Mesodermal cell (in vitro differentiated cells): ENCODE data around the gene EPHA8.

ENCODE experiments used
- H3K27ac ChIP-seq: 2 replicates; pipeline ENCODE4 v1.7.0; 2013; ENCODE audit warnings: mild to moderate bottlenecking, low read depth, low read length, moderate library complexity; ENCODE audit not compliant: severe bottlenecking
- H3K36me3 ChIP-seq: 2 replicates; pipeline ENCODE4 v1.7.1; 2013; ENCODE audit warnings: mild to moderate bottlenecking, low read length, moderate library complexity; ENCODE audit not compliant: control insufficient read depth, insufficient read depth
- H3K4me1 ChIP-seq: one replicate; pipeline ENCODE4 v1.7.1; 2013; ENCODE audit warnings: mild to moderate bottlenecking, low read length; ENCODE audit not compliant: insufficient read depth, control insufficient read depth, poor library complexity, severe bottlenecking
- H3K4me3 ChIP-seq: 2 replicates; pipeline ENCODE4 v1.7.0; 2013; ENCODE audit warnings: low read length, control low read depth, mild to moderate bottlenecking; ENCODE audit not compliant: insufficient read depth, poor library complexity, severe bottlenecking; ENCODE audit errors: extremely low read depth
- H3K9me3 ChIP-seq: 2 replicates; pipeline ENCODE4 v1.7.1; 2013; ENCODE audit warnings: mild to moderate bottlenecking, low read length, moderate library complexity; ENCODE audit not compliant: control insufficient read depth
- WGBS, 2 experiments: methylation state at CpG; one replicate each; pipeline ENCODE4 v1.1.5; 2013; ENCODE audit warnings: missing lambda C conversion rate in 2 of 2; ENCODE audit not compliant: insufficient coverage in 2 of 2; 5-methylcytosine and 5-hydroxymethylcytosine counted together

Gene EPHA8

GRCh38 chr1:22592919-22593790, 29.9 kb downstream of the EPHA8 start:
- WGBS, 2 experiments = 83 to 90% methylated on average over 30 to 38 of the region's 38 CpGs
- H3K4me3 ChIP-seq = no peak overlapping the region

GRCh38 chr1:22594396-22594795, 31.1 kb downstream of the EPHA8 start:
- H3K27ac ChIP-seq = no peak overlapping the region
- no peak overlapping the region for H3K4me3 ChIP-seq
- no peaks in the 10 kb centered on the region for H3K4me1 ChIP-seq
- WGBS, 2 experiments = 84 to 85% methylated on average over 9 to 10 of the region's 10 CpGs
- no peaks in the 10 kb centered on the region for H3K36me3 ChIP-seq
- no peaks in the 10 kb centered on the region for H3K9me3 ChIP-seq

More at GRCh38 chr1:22592919-22593790, 29.9 kb downstream of the EPHA8 start:
- no peaks in the 10 kb centered on the region for H3K9me3 ChIP-seq
- H3K27ac ChIP-seq = no peak overlapping the region
- no peaks in the 10 kb centered on the region for H3K36me3 ChIP-seq
- H3K4me1 ChIP-seq = no peaks in the 10 kb centered on the region

- Histone ChIP-seq H3K27ac (no peak overlapping the region), H3K9me3 (no peaks in the 10 kb centered on the region), H3K36me3 (no peaks in the 10 kb centered on the region), H3K4me3 (no peak overlapping the region), H3K4me1 (no peaks in the 10 kb centered on the region)
- WGBS, 2 experiments = 82% methylated on average over 3 of the region's 7 CpGs
Observed at GRCh38 chr1:22595108-22595507, 31.8 kb downstream of the EPHA8 start.

- Histone ChIP-seq H3K9me3 (no peaks in the 10 kb centered on the region), H3K4me1 (no peaks in the 10 kb centered on the region), H3K27ac (no peak overlapping the region), H3K4me3 (no peak overlapping the region), H3K36me3 (no peaks in the 10 kb centered on the region)
- WGBS, 2 experiments = 87 to 89% methylated on average over 13 to 25 of the region's 30 CpGs
Observed at GRCh38 chr1:22597301-22597965, 34.1 kb downstream of the EPHA8 start.

DNA sequence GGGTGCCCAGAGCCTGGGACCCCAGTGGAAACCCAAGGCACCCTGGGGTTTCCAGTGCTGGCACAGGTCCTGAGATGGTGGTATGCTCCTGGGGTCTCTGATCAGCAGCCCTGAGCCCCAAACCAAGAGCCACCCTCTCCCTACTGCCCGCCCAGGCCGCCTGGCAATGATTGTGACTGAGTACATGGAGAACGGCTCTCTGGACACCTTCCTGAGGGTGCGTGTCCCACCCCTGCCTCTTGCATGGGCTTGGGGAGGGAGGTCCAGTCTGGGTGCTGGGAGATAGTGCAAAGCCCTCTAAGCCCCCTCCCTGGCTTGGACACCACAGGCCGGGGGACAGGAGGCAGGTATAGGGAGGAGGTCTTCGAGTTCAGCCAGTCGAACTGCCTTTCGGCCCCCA, 34.7 kb downstream of the EPHA8 start:
- no peaks in the 10 kb centered on the region for H3K36me3 ChIP-seq
- no peaks in the 10 kb centered on the region for H3K9me3 ChIP-seq
- no peak overlapping the region for H3K27ac ChIP-seq
- no peaks in the 10 kb centered on the region for H3K4me1 ChIP-seq
- no peak overlapping the region for H3K4me3 ChIP-seq
- WGBS, 2 experiments = 91 to 95% methylated on average over 4 of the region's 8 CpGs

DNA sequence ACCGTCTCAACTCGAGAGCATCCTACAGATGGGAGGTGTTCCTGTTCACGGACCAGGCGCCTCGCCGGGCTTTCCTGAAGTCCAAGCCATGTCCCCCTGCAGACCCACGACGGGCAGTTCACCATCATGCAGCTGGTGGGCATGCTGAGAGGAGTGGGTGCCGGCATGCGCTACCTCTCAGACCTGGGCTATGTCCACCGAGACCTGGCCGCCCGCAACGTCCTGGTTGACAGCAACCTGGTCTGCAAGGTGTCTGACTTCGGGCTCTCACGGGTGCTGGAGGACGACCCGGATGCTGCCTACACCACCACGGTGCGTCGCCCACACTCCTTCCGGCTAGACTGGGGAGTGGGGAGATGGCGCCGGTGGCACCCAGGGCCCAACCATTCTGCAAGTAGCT, 35.4 kb downstream of the EPHA8 start:
- Histone ChIP-seq H3K4me3 (no peak overlapping the region), H3K36me3 (no peaks in the 10 kb centered on the region), H3K27ac (no peak overlapping the region), H3K4me1 (no peaks in the 10 kb centered on the region), H3K9me3 (no peaks in the 10 kb centered on the region)
- WGBS, 2 experiments = 90 to 93% methylated on average over 22 to 24 of the region's 24 CpGs

DNA sequence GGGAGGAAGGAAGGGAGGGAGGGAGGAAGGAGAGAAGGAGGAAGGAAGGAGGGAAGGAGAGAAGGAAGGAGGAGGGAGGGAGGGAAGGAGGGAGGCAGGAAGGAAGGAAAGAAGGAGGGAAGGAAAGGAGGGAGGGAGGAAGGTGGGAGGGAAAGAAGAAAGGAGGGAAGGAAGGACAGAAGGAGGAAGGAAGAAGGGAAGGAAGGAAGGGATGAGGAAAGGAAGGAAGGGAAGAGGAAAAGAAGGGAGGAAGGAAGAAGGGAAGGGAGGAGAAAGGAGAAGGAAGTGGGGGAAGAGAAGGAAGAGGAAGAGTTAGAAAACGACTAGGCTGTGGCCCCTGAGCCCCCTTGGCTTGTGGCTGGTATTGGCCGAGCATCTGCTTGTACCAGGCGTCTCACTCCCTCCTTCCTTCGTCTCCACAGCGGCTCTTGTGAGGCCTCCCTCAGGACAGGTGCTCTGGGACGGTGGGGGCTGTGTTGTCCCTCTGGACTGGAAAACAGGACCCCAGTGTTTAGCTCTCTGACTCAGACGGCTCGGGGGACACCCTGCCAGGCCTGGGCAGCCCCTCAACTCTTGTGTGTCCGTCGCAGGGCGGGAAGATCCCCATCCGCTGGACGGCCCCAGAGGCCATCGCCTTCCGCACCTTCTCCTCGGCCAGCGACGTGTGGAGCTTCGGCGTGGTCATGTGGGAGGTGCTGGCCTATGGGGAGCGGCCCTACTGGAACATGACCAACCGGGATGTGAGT, 37.0 kb downstream of the EPHA8 start:
- Histone ChIP-seq H3K4me1 (no peaks in the 10 kb centered on the region), H3K9me3 (no peaks in the 10 kb centered on the region), H3K27ac (no peak overlapping the region), H3K36me3 (no peaks in the 10 kb centered on the region), H3K4me3 (no peak overlapping the region)
- WGBS, 2 experiments = 75 to 80% methylated on average over 13 to 22 of the region's 22 CpGs

DNA sequence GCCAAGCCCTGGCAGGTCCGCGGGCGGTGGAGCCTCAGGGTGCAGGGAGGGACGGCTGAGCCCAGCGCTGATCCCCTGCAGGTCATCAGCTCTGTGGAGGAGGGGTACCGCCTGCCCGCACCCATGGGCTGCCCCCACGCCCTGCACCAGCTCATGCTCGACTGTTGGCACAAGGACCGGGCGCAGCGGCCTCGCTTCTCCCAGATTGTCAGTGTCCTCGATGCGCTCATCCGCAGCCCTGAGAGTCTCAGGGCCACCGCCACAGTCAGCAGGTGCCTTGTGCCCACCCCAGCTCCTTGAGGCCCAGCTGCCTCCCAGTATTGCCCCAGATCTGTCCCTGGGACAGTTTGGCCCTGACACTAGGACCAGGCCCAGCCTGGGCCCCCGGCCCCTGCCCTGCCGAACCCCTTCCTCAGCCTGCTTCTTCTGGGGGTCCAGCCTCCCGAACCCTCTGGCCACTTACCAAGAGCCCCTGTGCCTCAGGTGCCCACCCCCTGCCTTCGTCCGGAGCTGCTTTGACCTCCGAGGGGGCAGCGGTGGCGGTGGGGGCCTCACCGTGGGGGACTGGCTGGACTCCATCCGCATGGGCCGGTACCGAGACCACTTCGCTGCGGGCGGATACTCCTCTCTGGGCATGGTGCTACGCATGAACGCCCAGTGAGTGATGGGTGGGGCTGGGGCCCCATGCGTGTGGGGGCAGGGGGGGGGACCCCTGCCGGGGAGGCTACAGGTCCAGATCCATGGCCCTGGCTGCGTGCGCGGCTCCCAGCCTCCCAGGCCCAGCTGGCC, 37.7 kb downstream of the EPHA8 start:
- Histone ChIP-seq H3K27ac (no peak overlapping the region), H3K9me3 (no peaks in the 10 kb centered on the region), H3K36me3 (no peaks in the 10 kb centered on the region), H3K4me3 (no peak overlapping the region), H3K4me1 (no peaks in the 10 kb centered on the region)
- WGBS, 2 experiments = 90 to 94% methylated on average over 26 to 30 of the region's 39 CpGs

DNA sequence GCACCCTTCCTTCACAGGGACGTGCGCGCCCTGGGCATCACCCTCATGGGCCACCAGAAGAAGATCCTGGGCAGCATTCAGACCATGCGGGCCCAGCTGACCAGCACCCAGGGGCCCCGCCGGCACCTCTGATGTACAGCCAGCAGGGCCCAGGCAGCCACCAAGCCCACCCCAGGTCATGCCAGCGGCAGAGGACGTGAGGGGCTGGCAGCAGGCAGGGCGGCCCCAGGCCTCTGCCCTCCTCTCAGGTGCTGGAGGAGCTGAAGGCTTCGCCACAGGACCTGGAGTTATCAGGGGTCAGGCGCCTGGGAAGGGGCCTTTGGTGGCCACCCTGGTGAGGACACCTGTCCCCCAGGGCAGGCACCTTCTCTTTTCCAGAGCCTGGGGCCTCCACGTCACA, 38.3 kb downstream of the EPHA8 start:
- WGBS, 2 experiments = 84 to 93% methylated on average over 9 to 12 of the region's 12 CpGs
- no peak overlapping the region for H3K27ac ChIP-seq
- no peaks in the 10 kb centered on the region for H3K9me3 ChIP-seq
- no peaks in the 10 kb centered on the region for H3K36me3 ChIP-seq
- no peak overlapping the region for H3K4me3 ChIP-seq
- no peaks in the 10 kb centered on the region for H3K4me1 ChIP-seq

DNA sequence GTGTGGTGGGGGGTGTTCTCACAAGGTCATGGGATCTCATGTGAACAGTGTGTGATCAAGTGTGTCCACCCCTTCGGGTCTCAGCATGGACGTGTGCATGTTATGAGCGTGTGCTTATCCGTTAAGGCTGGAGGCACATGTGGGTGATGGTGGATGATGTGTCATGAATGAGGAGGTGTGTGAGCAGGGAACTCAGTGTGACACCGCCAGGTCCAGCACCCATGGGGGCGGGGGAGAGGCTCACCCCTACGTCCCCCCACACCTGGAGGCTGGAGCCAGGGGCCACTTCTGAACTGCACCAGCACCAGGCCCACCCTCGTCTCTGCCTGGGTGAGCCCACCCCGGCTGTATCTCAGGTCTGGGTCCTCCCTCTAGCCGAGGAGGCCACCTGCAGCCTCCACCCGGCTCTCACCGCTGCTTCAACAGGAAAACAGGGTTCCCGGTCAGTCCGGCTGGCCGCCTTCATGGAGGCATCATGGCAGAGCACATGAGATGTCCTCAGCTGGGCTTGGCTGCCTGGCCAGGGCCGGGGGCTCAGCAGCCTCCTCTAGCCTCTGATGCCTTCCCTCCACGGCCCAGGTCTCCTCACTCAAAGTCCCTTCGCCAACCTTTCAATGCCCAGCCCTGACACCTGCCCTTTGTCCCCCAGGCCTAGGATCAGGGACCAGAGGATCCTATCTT, 38.9 kb downstream of the EPHA8 start:
- Histone ChIP-seq H3K4me3 (no peak overlapping the region), H3K27ac (no peak overlapping the region), H3K36me3 (no peaks in the 10 kb centered on the region), H3K9me3 (no peaks in the 10 kb centered on the region), H3K4me1 (no peaks in the 10 kb centered on the region)
- 89 to 92% methylated on average over 16 to 18 of the region's 18 CpGs for WGBS, 2 experiments
